ENCODE measurements around the gene ADCY3. TPM values are rescaled to one million over a fixed set of nuclear protein-coding genes. Genes with fewer than 3 reads are reported as not detected.

ADCY3 gene
- total and polyA plus RNA-seq, 2 donors from 2014 or later: 21.1 to 44.6 TPM

- Histone ChIP-seq H3K4me1 (ENCODE audit: control insufficient read depth in 2 of 3, insufficient read depth in 2 of 3, low read depth in 1 of 3, low read length in 3 of 3) (peaks cover 0 to 9% (median 0%) of the 10 kb centered on the region in 3 donors), H3K36me3 (ENCODE audit: control insufficient read depth in 2 of 3, insufficient read depth in 3 of 3, low read length in 3 of 3) (peaks cover 0 to 3% (median 3%) of the 10 kb centered on the region in 3 donors), H3K9ac (ENCODE audit: low read length in 3 of 3) (no peak overlapping the region), H3K4me3 (ENCODE audit: low read length in 3 of 3) (no peak overlapping the region), H3K9me3 (ENCODE audit: control insufficient read depth in 2 of 3, insufficient read depth in 1 of 3, low read length in 3 of 3) (no peaks in the 10 kb centered on the region), H3K27ac (ENCODE audit: low read depth in 2 of 2, low read length in 2 of 2) (no peak overlapping the region), H3K27me3 (ENCODE audit: control insufficient read depth, insufficient read depth, low read length) (no peaks in the 10 kb centered on the region)
- DNase-seq (no peak), FAIRE-seq (no peak)
- TF ChIP-seq CTCF (IDR thresholded peaks at IDR 0.05; ENCODE audit: borderline replicate concordance, extremely low read depth, insufficient read depth): no peak
- intact Hi-C loops (cut with DNase I): no loop called here
Observed at GRCh38 chr2:24791452-24791851, 128.6 kb downstream of the ADCY3 start.

DNA sequence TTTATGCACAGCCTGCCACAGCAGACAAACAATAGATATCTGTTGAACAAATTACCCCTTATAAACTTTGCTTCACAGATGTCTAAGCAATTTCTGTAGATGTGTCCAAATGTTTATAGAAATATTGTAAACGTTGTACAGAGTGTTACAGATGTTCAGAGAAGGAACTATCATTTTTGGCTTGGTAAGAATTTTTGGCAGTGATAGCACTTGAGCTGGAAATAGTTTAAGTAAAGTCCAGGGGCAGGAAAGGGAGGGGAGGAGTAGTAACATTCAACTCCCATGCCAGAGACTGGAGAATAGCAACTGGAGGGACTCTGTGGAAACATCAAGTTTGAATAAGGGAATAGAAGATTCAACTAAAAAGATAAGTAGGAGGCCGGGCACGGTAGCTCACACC is 131.2 kb downstream of the ADCY3 start:
- H3K36me3 ChIP-seq (ENCODE audit: control insufficient read depth in 2 of 3, insufficient read depth in 3 of 3, low read length in 3 of 3): peaks cover 0 to 3% (median 3%) of the 10 kb centered on the region in 3 donors
- H3K27me3 ChIP-seq (ENCODE audit: control insufficient read depth, insufficient read depth, low read length): no peaks in the 10 kb centered on the region
- DNase-seq (no peak), FAIRE-seq (no peak)
- H3K4me1 ChIP-seq (ENCODE audit: control insufficient read depth in 2 of 3, insufficient read depth in 2 of 3, low read depth in 1 of 3, low read length in 3 of 3): peaks cover 0 to 6% (median 0%) of the 10 kb centered on the region in 3 donors
- no peak for TF ChIP-seq CTCF (IDR thresholded peaks at IDR 0.05; ENCODE audit: borderline replicate concordance, extremely low read depth, insufficient read depth)
- intact Hi-C loops (cut with DNase I): no loop called here
- no peaks in the 10 kb centered on the region for H3K9me3 ChIP-seq (ENCODE audit: control insufficient read depth in 2 of 3, insufficient read depth in 1 of 3, low read length in 3 of 3)
- no peak overlapping the region for H3K4me3 ChIP-seq (ENCODE audit: low read length in 3 of 3)
- H3K9ac ChIP-seq (ENCODE audit: low read length in 3 of 3): no peak overlapping the region
- H3K27ac ChIP-seq (ENCODE audit: low read depth in 2 of 2, low read length in 2 of 2): no peak overlapping the region

- TF ChIP-seq CTCF (IDR thresholded peaks at IDR 0.05; ENCODE audit: borderline replicate concordance, extremely low read depth, insufficient read depth): no peak
- Histone ChIP-seq H3K9me3 (ENCODE audit: control insufficient read depth in 2 of 3, insufficient read depth in 1 of 3, low read length in 3 of 3) (no peaks in the 10 kb centered on the region), H3K36me3 (ENCODE audit: control insufficient read depth in 2 of 3, insufficient read depth in 3 of 3, low read length in 3 of 3) (peaks cover 0 to 3% (median 3%) of the 10 kb centered on the region in 3 donors), H3K4me3 (ENCODE audit: low read length in 3 of 3) (no peak overlapping the region), H3K9ac (ENCODE audit: low read length in 3 of 3) (no peak overlapping the region), H3K4me1 (ENCODE audit: control insufficient read depth in 2 of 3, insufficient read depth in 2 of 3, low read depth in 1 of 3, low read length in 3 of 3) (peaks cover 0 to 2% (median 0%) of the 10 kb centered on the region in 3 donors), H3K27me3 (ENCODE audit: control insufficient read depth, insufficient read depth, low read length) (no peaks in the 10 kb centered on the region), H3K27ac (ENCODE audit: low read depth in 2 of 2, low read length in 2 of 2) (no peak overlapping the region)
- intact Hi-C loops (cut with DNase I): no loop called here
- DNase-seq (no peak), FAIRE-seq (no peak)
Observed at GRCh38 chr2:24787532-24787931, 132.5 kb downstream of the ADCY3 start.
